Endodermal cell (in vitro differentiated cells): Measurements from ENCODE around the gene DDRGK1. TPM values are rescaled to one million over a fixed set of nuclear protein-coding genes. Genes with fewer than 3 reads are reported as not detected.
"Not testable (repeated sequence)": the region's sequence is repeated elsewhere in the genome, so short reads cannot be mapped to it uniquely, and the experiment has no call there.

Experiments
- DNase-seq: peaks from one replicate; pipeline ENCODE4 v3.0.0-alpha.2; 2017
- H3K27ac ChIP-seq: 2 replicates; pipeline ENCODE4 v1.5.1; 2013; ENCODE audit warnings: mild to moderate bottlenecking, low read depth, low read length, moderate library complexity
- H3K27me3 ChIP-seq: 2 replicates; pipeline ENCODE4 v1.6.1; 2013; ENCODE audit warnings: mild to moderate bottlenecking, low read length, moderate library complexity; ENCODE audit not compliant: insufficient read depth, control insufficient read depth, poor library complexity, severe bottlenecking
- H3K36me3 ChIP-seq: 2 replicates; pipeline ENCODE4 v1.7.0; 2013; ENCODE audit warnings: mild to moderate bottlenecking, low read length, moderate library complexity; ENCODE audit not compliant: control insufficient read depth, insufficient read depth
- H3K4me1 ChIP-seq: one replicate; pipeline ENCODE4 v1.7.0; 2013; ENCODE audit warnings: low read length; ENCODE audit not compliant: control insufficient read depth, insufficient read depth
- H3K4me3 ChIP-seq: 2 replicates; pipeline ENCODE4 v1.5.1; 2013; ENCODE audit warnings: mild to moderate bottlenecking, low read length, moderate library complexity
- H3K9ac ChIP-seq: 2 replicates; pipeline ENCODE4 v1.6.1; 2013; ENCODE audit warnings: mild to moderate bottlenecking, low read length, moderate library complexity; ENCODE audit not compliant: poor library complexity, severe bottlenecking; ENCODE audit errors: extremely low read depth
- H3K9me3 ChIP-seq: 2 replicates; pipeline ENCODE4 v1.6.1; 2013; ENCODE audit warnings: mild to moderate bottlenecking, low read length, moderate library complexity; ENCODE audit not compliant: control insufficient read depth
- H3K27ac Mint-ChIP-seq: 2 replicates; pipeline ENCODE4 v1.8.0; 2020; ENCODE audit warnings: mixed read lengths
- H3K27me3 Mint-ChIP-seq: 2 replicates; pipeline ENCODE4 v1.8.0; 2021; ENCODE audit warnings: mild to moderate bottlenecking, mixed read lengths; ENCODE audit not compliant: insufficient read depth
- H3K36me3 Mint-ChIP-seq: 2 replicates; pipeline ENCODE4 v1.8.0; 2020; ENCODE audit warnings: low read depth, mixed read lengths
- H3K4me1 Mint-ChIP-seq: 2 replicates; pipeline ENCODE4 v1.8.0; 2020; ENCODE audit warnings: mixed read lengths
- H3K4me3 Mint-ChIP-seq: 2 replicates; pipeline ENCODE4 v1.8.0; 2020; ENCODE audit warnings: mild to moderate bottlenecking, moderate library complexity, mixed read lengths
- H3K9me3 Mint-ChIP-seq: 2 replicates; pipeline ENCODE4 v1.8.0; 2020; ENCODE audit warnings: mild to moderate bottlenecking, mixed read lengths
- WGBS, 2 experiments: methylation state at CpG; one replicate each; pipeline versions ENCODE4 v1.1.5 to v1.1.7; 2013; ENCODE audit warnings: missing lambda C conversion rate in 2 of 2, mixed read lengths in 1 of 2; ENCODE audit not compliant: insufficient coverage in 1 of 2, insufficient read length in 1 of 2; 5-methylcytosine and 5-hydroxymethylcytosine counted together
- total RNA-seq, 2 donors: library from RNA; stranded (reverse); fragmentation: NEBNext Ultra II Directional in 1 of 2; extraction: Animal tissue kit (Norgen Biotek cat#: 25700) in 1 of 2; gene quantifications; 2 replicates in 1 of 2; 3 replicates in 1 of 2; pipeline ENCODE4 v1.2.1, GENCODE V29; 2021
- TF ChIP-seq, protein P1 (sequence below): fragments of 200-600 bp; sonication (generic); conservative IDR thresholded peaks from 2 replicates; pipeline ENCODE4 v1.5.0; 2021; ENCODE audit warnings: antibody characterized with exemption, mild to moderate bottlenecking

Gene DDRGK1
- total RNA-seq, 2 donors from 2014 or later = 55.0 to 59.3 TPM

DNA sequence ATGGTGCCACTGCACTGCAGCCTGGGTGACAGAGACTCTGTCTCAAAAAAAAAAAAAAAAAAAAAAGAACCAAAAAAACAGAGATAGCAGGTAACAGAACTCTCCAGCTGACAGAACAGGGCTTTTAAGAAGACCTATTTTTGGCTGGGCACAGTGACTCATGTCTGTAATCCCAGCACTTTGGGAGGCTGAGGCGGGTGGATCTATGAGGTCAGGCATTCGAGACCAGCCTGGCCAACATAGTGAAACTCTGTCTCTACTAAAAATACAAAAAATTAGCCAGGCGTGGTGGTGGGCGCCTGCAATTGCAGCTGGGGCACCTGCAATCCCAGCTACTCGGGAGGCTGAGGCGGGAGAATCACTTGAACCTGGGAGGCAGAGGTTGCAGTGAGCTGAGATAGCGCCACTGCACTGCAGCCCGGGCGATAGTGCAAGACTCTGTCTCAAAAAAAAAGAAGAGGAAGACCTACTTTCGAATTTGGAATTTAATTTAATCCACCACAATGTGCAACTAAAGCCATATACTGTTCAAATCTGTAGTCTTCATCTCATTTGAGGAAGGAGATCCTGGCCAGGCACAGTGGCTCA lies 52.3 kb downstream of the DDRGK1 start:
- H3K4me1 ChIP-seq, H3K27ac ChIP-seq, H3K4me1 Mint-ChIP-seq, DNase-seq, H3K27ac Mint-ChIP-seq, H3K4me3 ChIP-seq, H3K4me3 Mint-ChIP-seq, H3K9ac ChIP-seq, H3K9me3 Mint-ChIP-seq, H3K27me3 ChIP-seq, H3K9me3 ChIP-seq, H3K27me3 Mint-ChIP-seq: not testable (repeated sequence)
- WGBS, 2 experiments = 90 to 97% methylated on average over 7 to 10 of the region's 10 CpGs
- TF ChIP-seq, protein P1, sequence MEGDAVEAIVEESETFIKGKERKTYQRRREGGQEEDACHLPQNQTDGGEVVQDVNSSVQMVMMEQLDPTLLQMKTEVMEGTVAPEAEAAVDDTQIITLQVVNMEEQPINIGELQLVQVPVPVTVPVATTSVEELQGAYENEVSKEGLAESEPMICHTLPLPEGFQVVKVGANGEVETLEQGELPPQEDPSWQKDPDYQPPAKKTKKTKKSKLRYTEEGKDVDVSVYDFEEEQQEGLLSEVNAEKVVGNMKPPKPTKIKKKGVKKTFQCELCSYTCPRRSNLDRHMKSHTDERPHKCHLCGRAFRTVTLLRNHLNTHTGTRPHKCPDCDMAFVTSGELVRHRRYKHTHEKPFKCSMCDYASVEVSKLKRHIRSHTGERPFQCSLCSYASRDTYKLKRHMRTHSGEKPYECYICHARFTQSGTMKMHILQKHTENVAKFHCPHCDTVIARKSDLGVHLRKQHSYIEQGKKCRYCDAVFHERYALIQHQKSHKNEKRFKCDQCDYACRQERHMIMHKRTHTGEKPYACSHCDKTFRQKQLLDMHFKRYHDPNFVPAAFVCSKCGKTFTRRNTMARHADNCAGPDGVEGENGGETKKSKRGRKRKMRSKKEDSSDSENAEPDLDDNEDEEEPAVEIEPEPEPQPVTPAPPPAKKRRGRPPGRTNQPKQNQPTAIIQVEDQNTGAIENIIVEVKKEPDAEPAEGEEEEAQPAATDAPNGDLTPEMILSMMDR = peak; percentile 49
- peaks cover 36% of the 10 kb centered on the region for H3K36me3 Mint-ChIP-seq
- H3K36me3 ChIP-seq = peaks cover 49% of the 10 kb centered on the region

DNA sequence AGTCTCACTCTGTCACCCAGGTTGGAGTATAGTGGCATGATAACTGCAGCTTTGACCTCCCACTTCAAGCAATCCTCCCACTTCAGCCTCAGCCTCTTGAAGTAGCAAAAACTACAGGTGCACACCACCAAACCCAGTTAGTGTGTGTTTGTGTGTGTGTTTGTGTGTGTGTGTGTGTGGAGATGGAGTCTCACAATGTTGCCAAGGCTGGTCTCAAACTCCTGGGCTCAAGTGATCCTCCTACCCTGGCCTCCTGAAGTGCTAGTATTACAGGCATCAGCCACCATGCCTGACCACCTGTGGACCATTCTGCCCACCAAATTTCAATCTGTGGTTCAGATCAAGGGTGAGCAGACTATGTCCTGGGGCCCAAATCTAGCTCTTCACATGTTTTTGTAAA lies 53.6 kb downstream of the DDRGK1 start:
- H3K4me3 Mint-ChIP-seq = no peak overlapping the region
- H3K36me3 Mint-ChIP-seq = peaks cover 41% of the 10 kb centered on the region
- H3K4me1 Mint-ChIP-seq = no peaks in the 10 kb centered on the region
- Histone ChIP-seq H3K4me3 (no peak overlapping the region), H3K36me3 (peaks cover 59% of the 10 kb centered on the region), H3K27me3 (no peaks in the 10 kb centered on the region), H3K9ac (no peak overlapping the region), H3K4me1 (no peaks in the 10 kb centered on the region), H3K27ac (no peak overlapping the region), H3K9me3 (no peaks in the 10 kb centered on the region)
- TF ChIP-seq, protein P1 = no peak
- no peak overlapping the region for H3K27ac Mint-ChIP-seq
- no peaks in the 10 kb centered on the region for H3K27me3 Mint-ChIP-seq
- DNase-seq = no peak
- no peaks in the 10 kb centered on the region for H3K9me3 Mint-ChIP-seq

DNA sequence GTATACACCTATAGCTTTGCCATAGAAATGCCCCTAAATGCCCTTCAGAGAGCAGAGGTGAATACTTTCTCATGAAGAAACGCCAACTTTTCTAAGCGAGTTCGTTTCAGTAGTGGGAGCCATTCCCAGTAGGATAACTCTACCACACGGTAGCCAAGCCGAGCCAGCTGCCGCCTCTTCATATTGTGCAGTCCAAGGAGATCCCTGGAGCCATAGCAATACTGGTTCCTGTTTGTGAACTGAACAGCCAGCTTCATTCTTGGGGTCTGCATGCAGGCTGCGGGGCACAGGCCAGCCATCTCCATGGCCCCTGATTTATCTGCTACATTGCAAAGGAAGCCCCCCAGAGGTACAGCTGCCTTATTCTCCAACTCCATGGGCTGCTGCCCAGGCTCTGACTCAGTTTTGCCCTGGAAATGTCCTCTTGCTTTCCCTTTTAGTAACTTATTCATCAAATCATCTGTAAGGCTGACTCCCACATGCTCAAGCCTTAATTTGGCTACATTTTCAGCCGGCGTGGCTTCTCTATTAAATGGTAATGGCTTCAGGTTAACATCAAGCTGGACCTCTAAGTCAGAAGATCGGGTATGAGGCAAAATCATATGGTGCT lies 57.6 kb downstream of the DDRGK1 start:
- TF ChIP-seq, protein P1 = no peak
- no peaks in the 10 kb centered on the region for H3K4me1 ChIP-seq
- H3K9ac ChIP-seq = no peak overlapping the region
- no peak overlapping the region for H3K4me3 Mint-ChIP-seq
- H3K4me1 Mint-ChIP-seq = no peaks in the 10 kb centered on the region
- H3K27me3 ChIP-seq = no peaks in the 10 kb centered on the region
- WGBS, 2 experiments = 94% methylated on average over 10 of the region's 10 CpGs
- no peak overlapping the region for H3K27ac ChIP-seq
- H3K27ac Mint-ChIP-seq = no peak overlapping the region
- no peak overlapping the region for H3K4me3 ChIP-seq
- H3K27me3 Mint-ChIP-seq = no peaks in the 10 kb centered on the region
- peaks cover 1% of the 10 kb centered on the region for H3K9me3 Mint-ChIP-seq
- H3K36me3 Mint-ChIP-seq = peaks cover 45% of the 10 kb centered on the region
- peaks cover 52% of the 10 kb centered on the region for H3K36me3 ChIP-seq
- H3K9me3 ChIP-seq = peaks cover 4% of the 10 kb centered on the region
- no peak for DNase-seq
